GM12878 (cell line): ENCODE results near the gene MMGT1. TPM values are rescaled to one million over a fixed set of nuclear protein-coding genes. Genes with fewer than 3 reads are reported as not detected.

Experiments used
- ATAC-seq: fragments of 200-7000 bp; cut with Tn5 transposase; 3 replicates; pipeline ENCODE4 v1.9.1; 2020; ENCODE audit warnings: mild to moderate bottlenecking, moderate library complexity
- BruUV-seq: library from RNA; stranded (reverse); fragments of 400-500 nt; replicated peaks from 2 replicates; lab custom pipeline; 2021; lab: Mats Ljungman, UMichigan
- CTCF ChIA-PET: fragments of 300-600 bp; sonication (Branson Sonifier 250); formaldehyde crosslinking; extraction: SDS; loops from one replicate; lab custom pipeline; 2021; ENCODE audit warnings: inconsistent platforms; lab: Yijun Ruan, JAX
- POLR2A ChIA-PET: fragments of 350-600 bp; formaldehyde crosslinking; extraction: SDS; loops from one replicate; lab custom pipeline; 2021; ENCODE audit warnings: inconsistent platforms; lab: Charles Lee
- RAD21 ChIA-PET: fragments of 300-600 bp; sonication (Branson Sonifier 250); formaldehyde crosslinking; loops from one replicate; lab custom pipeline; 2023; ENCODE audit warnings: antibody characterized with exemption; ENCODE audit not compliant: unreplicated experiment; lab: Charles Lee
- SMC1A ChIA-PET: fragments of 300-600 bp; sonication (Branson Sonifier 250); formaldehyde crosslinking; loops from one replicate; lab custom pipeline; 2023; ENCODE audit not compliant: unreplicated experiment, uncharacterized antibody; lab: Charles Lee
- DNase-seq: peaks from one replicate; pipeline ENCODE4 v3.0.0-alpha.2; 2011; ENCODE audit warnings: low read depth, low spot score
- FAIRE-seq: peaks from 3 replicates; lab custom pipeline; 2011; peaks lifted over from hg19 to GRCh38; lab: Jason Lieb, UNC
- H2AFZ ChIP-seq: 2 replicates; pipeline ENCODE4 v1.6.0; 2011; ENCODE audit warnings: low read depth, low read length, control low read depth; ENCODE audit not compliant: control insufficient read depth
- H3K27ac ChIP-seq: 2 replicates; pipeline ENCODE4 v1.5.1; 2011; ENCODE audit warnings: control low read depth; ENCODE audit not compliant: control insufficient read depth, insufficient read depth
- H3K27me3 ChIP-seq, 2 experiments: replicated peaks in 1 of 2; 2 replicates each; pipeline versions ENCODE4 v1.6.0 to v1.6.1; 2011; ENCODE audit warnings: low read length in 1 of 2; ENCODE audit not compliant: control insufficient read depth in 2 of 2, insufficient read depth in 2 of 2
- H3K36me3 ChIP-seq, 2 experiments: 2 replicates each; pipeline ENCODE4 v1.5.1; 2011; ENCODE audit warnings: low read length in 1 of 2; ENCODE audit not compliant: control insufficient read depth in 2 of 2, insufficient read depth in 2 of 2
- H3K4me1 ChIP-seq: 2 replicates; pipeline ENCODE4 v1.6.1; 2011; ENCODE audit warnings: mild to moderate bottlenecking, low read length, moderate library complexity, mixed read lengths; ENCODE audit not compliant: control insufficient read depth, insufficient read depth
- H3K4me2 ChIP-seq: 2 replicates; pipeline ENCODE4 v1.6.0; 2011; ENCODE audit warnings: control low read depth; ENCODE audit not compliant: control insufficient read depth, insufficient read depth
- H3K4me3 ChIP-seq: fragments of 200-600 bp; sonication (generic); 2 replicates; pipeline ENCODE4 v1.5.1; 2016
- H3K79me2 ChIP-seq: 2 replicates; pipeline ENCODE4 v1.6.0; 2011; ENCODE audit warnings: low read length; ENCODE audit not compliant: control insufficient read depth, insufficient read depth
- H3K9ac ChIP-seq: 2 replicates; pipeline ENCODE4 v1.8.0; 2011; ENCODE audit warnings: low read length, control low read depth, mixed read lengths; ENCODE audit not compliant: control insufficient read depth, insufficient read depth
- H3K9me3 ChIP-seq: replicated peaks from 3 replicates; pipeline ENCODE4 v1.5.1; 2011; ENCODE audit warnings: mild to moderate bottlenecking, low read length; ENCODE audit not compliant: control insufficient read depth, insufficient read depth
- H4K20me1 ChIP-seq: 2 replicates; pipeline ENCODE4 v1.6.0; 2011; ENCODE audit not compliant: control insufficient read depth, insufficient read depth
- ATF7 ChIP-seq: fragments of 450-650 bp; IDR thresholded peaks from 2 replicates; pipeline ENCODE4 v1.6.1; 2016; ENCODE audit warnings: low read depth, mild to moderate bottlenecking
- BCL11A ChIP-seq: IDR thresholded peaks from 2 replicates; pipeline ENCODE4 v1.6.1; 2011; ENCODE audit warnings: low read depth, low read length
- CBX3 ChIP-seq: fragments of 200-600 bp; sonication (generic); IDR thresholded peaks from 2 replicates; pipeline ENCODE4 v1.6.1; 2016; ENCODE audit warnings: low read depth, borderline replicate concordance
- CBX5 ChIP-seq: sonication (generic); IDR thresholded peaks from 2 replicates; pipeline ENCODE4 v1.6.1; 2016; ENCODE audit warnings: low read depth, moderate library complexity, mild to moderate bottlenecking, inconsistent platforms
- CEBPB ChIP-seq, 2 experiments: fragments of 150-350 bp in 1 of 2; IDR thresholded peaks; 2 replicates each; pipeline ENCODE4 v1.6.1; 2012 to 2014; ENCODE audit warnings: low read depth in 2 of 2, low read length in 2 of 2, borderline replicate concordance in 1 of 2, inconsistent platforms in 1 of 2
- CHD4 ChIP-seq: fragments of 200-600 bp; sonication (generic); IDR thresholded peaks from 2 replicates; pipeline ENCODE4 v1.6.1; 2016; ENCODE audit warnings: mild to moderate bottlenecking
- EZH2 ChIP-seq: IDR thresholded peaks from 2 replicates; pipeline ENCODE4 v1.6.1; 2012; ENCODE audit warnings: low read depth, mild to moderate bottlenecking, control low read depth, inconsistent platforms, low read length, borderline replicate concordance; ENCODE audit not compliant: control insufficient read depth
- HDAC6 ChIP-seq: fragments of 200-600 bp; sonication (generic); IDR thresholded peaks from one replicate; pipeline ENCODE4 v1.8.0; 2017; ENCODE audit warnings: antibody characterized with exemption; ENCODE audit not compliant: unreplicated experiment
- KLF5 ChIP-seq: fragments of 450-650 bp; IDR thresholded peaks from 2 replicates; pipeline ENCODE4 v1.6.1; 2014; ENCODE audit warnings: mild to moderate bottlenecking; ENCODE audit not compliant: partially characterized antibody
- MLLT1 ChIP-seq: fragments of 450-650 bp; IDR thresholded peaks from 2 replicates; pipeline ENCODE4 v1.6.1; 2016; ENCODE audit warnings: mild to moderate bottlenecking
- NFYB ChIP-seq: IDR thresholded peaks from 2 replicates; pipeline ENCODE4 v1.6.1; 2011; ENCODE audit warnings: low read depth, mild to moderate bottlenecking, low read length, improper control_type of control experiment, moderate library complexity; ENCODE audit not compliant: insufficient read depth
- POLR2AphosphoS2 ChIP-seq: IDR thresholded peaks from 2 replicates; pipeline ENCODE4 v1.6.1; 2011; ENCODE audit warnings: low read depth, mild to moderate bottlenecking, low read length, improper control_type of control experiment, moderate library complexity
- RAD51 ChIP-seq: fragments of 450-650 bp; IDR thresholded peaks from 2 replicates; pipeline ENCODE4 v1.6.1; 2016; ENCODE audit warnings: moderate library complexity, mild to moderate bottlenecking, inconsistent platforms
- RCOR1 ChIP-seq: conservative IDR thresholded peaks from 2 replicates; pipeline ENCODE4 v1.6.1; 2012; ENCODE audit warnings: low read depth, low read length, improper control_type of control experiment
- STAT1 ChIP-seq: fragments of 450-650 bp; conservative IDR thresholded peaks from 2 replicates; pipeline ENCODE4 v1.6.1; 2014; ENCODE audit warnings: antibody characterized with exemption, mild to moderate bottlenecking
- SUZ12 ChIP-seq: fragments of 200-600 bp; sonication (generic); IDR thresholded peaks from one replicate; pipeline ENCODE4 v1.6.1; 2018; ENCODE audit warnings: antibody characterized with exemption, mild to moderate bottlenecking; ENCODE audit not compliant: unreplicated experiment
- WRNIP1 ChIP-seq: IDR thresholded peaks from 2 replicates; pipeline ENCODE4 v1.6.1; 2011; ENCODE audit warnings: low read depth, low read length, improper control_type of control experiment, borderline replicate concordance
- WGBS: methylation state at CpG from one replicate; pipeline ENCODE4 v1.1.6; 2016; ENCODE audit warnings: low lambda C conversion rate; ENCODE audit not compliant: insufficient replicate concordance, insufficient coverage; ENCODE audit errors: missing lambda C conversion rate; 5-methylcytosine and 5-hydroxymethylcytosine counted together
- in situ Hi-C: fragments of 300-500 bp; cut with MboI; formaldehyde crosslinking; loops from 9 replicates; pipeline ENCODE4 v1.14.3; 2018; ENCODE audit warnings: mixed read lengths
- intact Hi-C: fragments of 100-400 bp; cut with micrococcal nuclease; formaldehyde crosslinking; loops from one replicate; pipeline ENCODE4 v1.14.2; 2022; ENCODE audit not compliant: unreplicated experiment
- polyA plus RNA-seq, 11 experiments: library from polyadenylated mRNA; depleted of rRNA in 4 of 11; unstranded in 6 of 11; stranded (reverse) in 5 of 11; fragments of >200 nt; fragmentation: Nextera tagmentation in 4 of 11; fragmentation: Illumina TruSeq in 1 of 11; extraction: Ambion mirVana in 4 of 11; extraction: Trizol in 1 of 11; gene quantifications; 1 replicate in 1 of 11; 2 replicates in 10 of 11; pipeline versions ENCODE4 v1.2.1 to v1.2.3, GENCODE V29; 2011 to 2016; ENCODE audit warnings: inconsistent platforms in 2 of 11, missing spikeins in 2 of 11, low read depth in 1 of 11
- total RNA-seq, 4 experiments: library from RNA; depleted of rRNA in 3 of 4; stranded (reverse); fragments of >200 nt in 3 of 4; fragmentation: Illumina TruSeq in 1 of 4; extraction: Trizol in 1 of 4; gene quantifications; 2 replicates each; pipeline versions ENCODE4 v1.2.1 to v1.2.3, GENCODE V29; 2013 to 2021

Gene MMGT1
- total and polyA plus RNA-seq, 10 of the 15 experiments (the other 5 are each of a cell fraction or from before 2014, with no cell fraction given), result 8.8 to 19.2 (median 13.7) TPM

- intact Hi-C loops, result no loop called here
- Histone ChIP-seq H3K36me3 (no peaks in the 10 kb centered on the region), H3K27ac (no peak overlapping the region), H3K79me2 (no peaks in the 10 kb centered on the region), H3K9ac (no peak overlapping the region), H3K4me2 (no peak overlapping the region), H3K27me3 (no peaks in the 10 kb centered on the region; a peak in 1 of 4 replicates), H3K4me3 (no peak overlapping the region), H2AFZ (no peak overlapping the region), H4K20me1 (no peaks in the 10 kb centered on the region), H3K9me3 (no peaks in the 10 kb centered on the region), H3K4me1 (no peaks in the 10 kb centered on the region)
- in situ Hi-C loops, result no loop called here
- POLR2A ChIA-PET, result no interaction called here
- SMC1A ChIA-PET, result no interaction called here
- CTCF ChIA-PET, result no interaction called here
- FAIRE-seq (no peak), ATAC-seq (no peak), DNase-seq (no peak)
- RAD21 ChIA-PET, result no interaction called here
- WGBS, result 61% methylated on average over 4 of the region's 4 CpGs
- no peak for TF ChIP-seq WRNIP1
- no peak for TF ChIP-seq KLF5
- no peak for TF ChIP-seq NFYB
- TF ChIP-seq RCOR1, result no peak
- no peak for TF ChIP-seq CBX3
- no peak for TF ChIP-seq BCL11A
- TF ChIP-seq MLLT1, result no peak
- no peak for TF ChIP-seq HDAC6
- TF ChIP-seq ATF7, result no peak
- no peak for TF ChIP-seq SUZ12
- no peak for TF ChIP-seq EZH2
- TF ChIP-seq CBX5, result no peak
- TF ChIP-seq CEBPB (IDR thresholded peaks at IDR 0.05; ENCODE audit: borderline replicate concordance in 1 of 2, low read depth in 2 of 2, low read length in 2 of 2), result no peak
- no peak for TF ChIP-seq CHD4
- no peak for TF ChIP-seq POLR2AphosphoS2
- no peak for TF ChIP-seq RAD51
- TF ChIP-seq STAT1, result no peak
- no TSS peak for BruUV-seq
Measured at GRCh38 chrX:135951291-135951690, 22.5 kb downstream of the MMGT1 start.
